Effector CD4-positive, alpha-beta T cell (primary cell): Measurements from ENCODE around the gene RAC3.

Experiments
- DNase-seq: peaks from one replicate; pipeline ENCODE4 v3.0.0-alpha.2; 2020

Gene RAC3

GRCh38 chr17:81999976-82000802 is 31.3 kb upstream of the RAC3 start:
- DNase-seq, result no peak

GRCh38 chr17:82000803-82001570 is 30.5 kb upstream of the RAC3 start:
- DNase-seq, result no peak

- no peak for DNase-seq
Measured at GRCh38 chr17:82001571-82002056, 29.9 kb upstream of the RAC3 start.

- DNase-seq, result no peak
Measured at GRCh38 chr17:82003411-82004381, 27.8 kb upstream of the RAC3 start.

GRCh38 chr17:82004517-82005455 is 26.7 kb upstream of the RAC3 start:
- DNase-seq, result no peak

GRCh38 chr17:82005701-82006348 is 25.7 kb upstream of the RAC3 start:
- no peak for DNase-seq

- DNase-seq, result no peak
Measured at GRCh38 chr17:82006468-82007227, 24.8 kb upstream of the RAC3 start.

- DNase-seq, result no peak
Measured at GRCh38 chr17:82007228-82007494, 24.3 kb upstream of the RAC3 start.

- DNase-seq, result no peak
Measured at GRCh38 chr17:82007495-82008257, 23.8 kb upstream of the RAC3 start.

GRCh38 chr17:82008258-82008940 is 23.1 kb upstream of the RAC3 start:
- no peak for DNase-seq

- no peak for DNase-seq
Measured at GRCh38 chr17:82008941-82009405, 22.5 kb upstream of the RAC3 start.

- no peak for DNase-seq
Measured at GRCh38 chr17:82009413-82009812, 22.1 kb upstream of the RAC3 start.

GRCh38 chr17:82010575-82011525 is 20.6 kb upstream of the RAC3 start:
- DNase-seq, result no peak

GRCh38 chr17:82011617-82012187 is 19.8 kb upstream of the RAC3 start:
- DNase-seq, result no peak

GRCh38 chr17:82012261-82012639 is 19.2 kb upstream of the RAC3 start:
- no peak for DNase-seq

- no peak for DNase-seq
Measured at GRCh38 chr17:82012640-82013295, 18.7 kb upstream of the RAC3 start.

GRCh38 chr17:82013341-82013740 is 18.1 kb upstream of the RAC3 start:
- no peak for DNase-seq
